ENCODE results near the gene PI4KA.

Gene PI4KA

DNA sequence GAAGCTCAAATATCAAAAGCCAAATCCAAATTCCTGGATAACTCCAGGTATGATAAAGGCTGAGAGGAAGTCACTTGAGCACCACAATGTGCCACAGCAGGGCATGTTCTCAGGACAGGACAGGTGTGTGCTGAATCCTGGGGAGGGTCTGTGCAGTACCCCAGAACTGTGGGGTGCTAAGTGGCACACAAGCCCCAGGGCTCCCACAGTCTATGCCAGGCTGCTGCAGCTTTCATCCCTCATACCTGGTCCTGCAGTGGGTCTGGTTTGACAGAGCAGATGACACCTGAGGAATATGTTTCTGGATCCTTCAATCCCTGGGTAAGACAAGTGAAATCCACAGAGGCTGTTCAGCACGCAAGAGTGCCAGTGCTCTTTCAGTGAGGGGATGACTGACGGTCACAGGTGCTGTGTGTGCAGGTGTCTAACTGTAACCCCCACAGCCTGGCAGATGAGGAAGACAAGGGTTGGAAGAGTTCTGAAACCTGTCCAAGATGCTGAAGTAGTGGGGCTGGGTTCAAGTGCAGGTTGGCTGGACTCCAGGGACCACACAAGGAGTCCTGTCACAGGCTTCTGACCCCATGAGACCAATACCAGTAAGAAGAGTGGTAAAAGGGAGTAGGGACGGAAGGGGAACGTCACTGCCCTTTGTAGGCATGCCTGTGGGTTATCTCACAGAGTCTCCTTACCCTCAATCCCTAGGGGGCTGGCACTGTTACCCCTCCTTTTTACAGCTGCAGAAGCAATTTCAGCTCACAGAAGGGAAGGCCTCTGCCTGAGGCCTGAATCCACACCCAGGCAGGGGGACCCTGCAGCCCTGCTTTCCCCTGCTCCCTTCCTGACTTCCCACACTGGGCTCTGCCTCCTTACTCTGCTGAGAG lies 70.6 kb downstream of the PI4KA start:
- H3K27me3 Mint-ChIP-seq (ENCODE audit: low read depth), result no peaks in the 10 kb centered on the region
- no peaks in the 10 kb centered on the region for H3K9me3 Mint-ChIP-seq
- peaks cover 17% of the 10 kb centered on the region for H3K36me3 Mint-ChIP-seq (ENCODE audit: low read depth)
- H3K27ac Mint-ChIP-seq, result no peak overlapping the region
- H3K4me3 Mint-ChIP-seq, result no peak overlapping the region
- peaks cover 2% of the 10 kb centered on the region for H3K4me1 Mint-ChIP-seq (ENCODE audit: low read depth)

DNA sequence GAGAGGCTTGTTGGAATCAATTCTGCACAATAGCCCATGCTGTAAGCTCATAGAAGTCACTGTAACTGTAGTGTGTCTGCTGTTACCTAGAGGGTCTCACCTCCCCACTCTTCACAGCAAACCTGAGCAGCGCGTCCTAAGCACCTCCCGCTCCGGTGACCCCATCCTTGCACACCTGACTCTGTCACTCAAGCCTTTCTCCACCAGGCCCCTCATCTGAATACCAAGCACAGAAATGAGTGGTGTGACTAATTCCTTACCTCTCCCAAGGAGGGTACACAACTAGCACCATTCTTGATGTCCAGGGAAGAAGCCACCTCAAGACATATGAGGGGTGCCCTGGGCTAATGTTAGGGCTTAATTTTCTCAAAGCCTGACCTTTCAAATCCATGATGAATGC lies 71.4 kb downstream of the PI4KA start:
- Mint-ChIP-seq H3K36me3 (ENCODE audit: low read depth) (peaks cover 11% of the 10 kb centered on the region), H3K9me3 (no peaks in the 10 kb centered on the region), H3K4me1 (ENCODE audit: low read depth) (peaks cover under 1% of the 10 kb centered on the region), H3K4me3 (no peak overlapping the region), H3K27me3 (ENCODE audit: low read depth) (no peaks in the 10 kb centered on the region), H3K27ac (no peak overlapping the region)

DNA sequence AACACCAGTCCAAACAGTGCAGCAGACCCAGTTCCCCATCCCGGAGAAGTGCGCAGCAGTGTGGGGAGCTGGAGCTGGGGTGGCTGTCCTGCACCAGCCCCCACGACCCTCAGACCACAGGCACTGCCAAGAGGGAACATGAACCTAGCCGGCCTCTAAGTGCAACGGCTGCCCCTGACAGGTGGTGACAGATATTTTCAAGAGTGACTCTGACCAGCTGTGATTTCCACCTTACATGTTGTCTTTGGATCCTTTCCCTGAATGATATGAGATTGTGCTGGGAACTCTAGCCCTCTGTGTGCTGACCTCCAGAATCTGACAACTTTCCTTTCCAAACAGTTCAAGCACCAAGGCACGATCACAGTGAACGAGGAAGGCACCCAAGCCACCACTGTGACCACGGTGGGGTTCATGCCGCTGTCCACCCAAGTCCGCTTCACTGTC lies 72.1 kb downstream of the PI4KA start:
- Mint-ChIP-seq H3K27ac (no peak overlapping the region), H3K36me3 (ENCODE audit: low read depth) (peaks cover 10% of the 10 kb centered on the region), H3K27me3 (ENCODE audit: low read depth) (no peaks in the 10 kb centered on the region), H3K9me3 (no peaks in the 10 kb centered on the region), H3K4me1 (ENCODE audit: low read depth) (peaks cover 2% of the 10 kb centered on the region), H3K4me3 (no peak overlapping the region)

DNA sequence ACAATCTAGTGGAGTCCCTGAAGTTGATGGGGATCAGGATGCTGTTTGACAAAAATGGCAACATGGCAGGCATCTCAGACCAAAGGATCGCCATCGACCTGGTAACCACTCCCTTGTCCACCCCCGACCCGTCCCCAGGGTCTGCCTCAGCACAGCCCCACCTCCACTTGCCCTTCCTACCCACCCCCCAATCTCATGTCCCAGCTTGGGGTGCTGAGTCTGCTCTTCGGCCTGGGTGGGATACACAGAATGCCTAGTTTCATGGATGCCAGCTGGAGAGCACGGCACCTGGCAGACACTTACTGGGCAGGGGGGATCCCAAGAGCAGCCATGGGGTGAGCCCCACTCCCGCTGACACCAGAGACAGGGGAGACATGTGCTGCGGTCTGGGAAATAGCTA lies 72.6 kb downstream of the PI4KA start:
- Mint-ChIP-seq H3K4me1 (ENCODE audit: low read depth) (peaks cover 3% of the 10 kb centered on the region), H3K27me3 (ENCODE audit: low read depth) (no peaks in the 10 kb centered on the region), H3K36me3 (ENCODE audit: low read depth) (peaks cover 6% of the 10 kb centered on the region), H3K9me3 (no peaks in the 10 kb centered on the region), H3K4me3 (no peak overlapping the region), H3K27ac (no peak overlapping the region)

DNA sequence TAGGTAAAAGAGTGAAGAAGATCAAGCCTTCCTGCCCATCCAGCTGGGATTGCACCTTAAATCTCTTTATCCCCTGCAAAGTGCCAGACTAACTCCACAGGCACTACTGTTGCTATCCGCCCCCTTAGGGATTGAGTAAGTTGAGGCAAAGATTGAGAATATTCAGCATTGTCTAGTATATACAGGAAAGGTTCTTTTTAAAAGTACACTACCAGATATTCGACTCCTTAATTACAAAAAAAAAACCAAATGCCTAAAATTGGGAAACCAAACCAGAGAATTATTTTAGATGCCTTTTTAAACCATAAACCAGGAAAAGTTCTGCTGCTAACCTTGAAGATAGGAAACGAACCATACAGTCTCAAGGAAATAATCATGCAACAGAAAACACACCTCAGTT lies 73.2 kb downstream of the PI4KA start:
- H3K4me1 Mint-ChIP-seq (ENCODE audit: low read depth), result peaks cover 3% of the 10 kb centered on the region
- peaks cover 4% of the 10 kb centered on the region for H3K36me3 Mint-ChIP-seq (ENCODE audit: low read depth)
- H3K4me3 Mint-ChIP-seq, result no peak overlapping the region
- no peaks in the 10 kb centered on the region for H3K9me3 Mint-ChIP-seq
- H3K27me3 Mint-ChIP-seq (ENCODE audit: low read depth), result no peaks in the 10 kb centered on the region
- H3K27ac Mint-ChIP-seq, result no peak overlapping the region

DNA sequence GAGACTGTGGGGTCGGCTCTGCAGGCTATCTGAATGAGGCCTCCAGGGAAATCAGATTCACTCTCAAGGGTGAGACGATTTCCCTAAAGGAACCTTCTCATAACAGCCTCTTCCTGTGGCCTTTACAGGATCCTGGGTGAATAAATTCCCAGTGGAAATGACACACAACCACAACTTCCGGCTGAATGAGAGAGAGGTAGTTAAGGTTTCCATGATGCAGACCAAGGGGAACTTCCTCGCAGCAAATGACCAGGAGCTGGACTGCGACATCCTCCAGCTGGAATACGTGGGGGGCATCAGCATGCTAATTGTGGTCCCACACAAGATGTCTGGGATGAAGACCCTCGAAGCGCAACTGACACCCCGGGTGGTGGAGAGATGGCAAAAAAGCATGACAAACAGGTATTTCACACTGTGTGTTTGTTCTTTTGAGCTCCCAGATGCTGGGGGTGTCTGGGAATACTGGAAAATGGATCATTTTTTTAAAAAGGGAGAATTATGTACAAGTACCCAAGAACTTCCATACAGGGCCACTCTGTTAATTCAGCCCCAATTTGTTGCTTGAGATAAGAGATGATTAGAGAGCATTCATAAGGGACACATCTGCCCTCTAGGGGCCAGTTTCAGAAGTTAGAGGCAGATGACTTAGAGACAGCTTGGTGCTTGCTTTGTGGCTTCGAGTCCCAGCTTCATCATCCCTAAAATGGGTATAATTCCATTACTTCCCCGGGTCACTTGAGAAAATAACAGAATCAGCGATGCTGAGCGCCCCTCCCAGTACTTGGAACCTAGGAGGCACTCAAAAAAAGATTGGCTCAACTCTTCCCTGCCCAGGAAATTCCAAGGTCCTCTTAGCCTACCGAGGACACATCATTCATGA lies 74.5 kb downstream of the PI4KA start:
- H3K4me3 Mint-ChIP-seq, result no peak overlapping the region

DNA sequence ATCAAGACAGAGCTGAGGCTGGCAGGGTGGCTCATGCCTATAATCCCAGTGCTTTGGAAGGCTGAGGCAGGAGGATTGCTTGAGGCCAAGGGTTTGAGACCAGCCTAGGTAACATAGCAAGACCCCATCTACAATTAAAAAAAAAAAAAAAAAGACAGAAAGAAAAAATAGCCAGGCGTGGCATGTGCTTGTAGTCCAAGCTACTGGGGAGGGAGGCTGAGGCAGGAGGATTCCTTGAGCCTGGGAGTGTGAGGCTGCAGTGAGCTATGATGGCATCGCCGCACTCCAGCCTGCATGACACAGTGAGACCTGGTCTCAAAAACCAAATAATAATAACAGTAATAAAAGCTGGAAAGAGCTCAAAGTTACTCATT lies 75.3 kb downstream of the PI4KA start:
- Mint-ChIP-seq H3K27ac (no peak overlapping the region), H3K9me3 (no peaks in the 10 kb centered on the region), H3K4me1 (ENCODE audit: low read depth) (peaks cover 7% of the 10 kb centered on the region), H3K4me3 (no peak overlapping the region), H3K27me3 (ENCODE audit: low read depth) (no peaks in the 10 kb centered on the region), H3K36me3 (ENCODE audit: low read depth) (peaks cover 13% of the 10 kb centered on the region)

More for the DNA sequence above, 74.5 kb downstream of the PI4KA start:
- Mint-ChIP-seq H3K36me3 (ENCODE audit: low read depth) (peaks cover 12% of the 10 kb centered on the region), H3K9me3 (no peaks in the 10 kb centered on the region), H3K4me1 (ENCODE audit: low read depth) (peaks cover 7% of the 10 kb centered on the region), H3K27me3 (ENCODE audit: low read depth) (no peaks in the 10 kb centered on the region), H3K27ac (no peak overlapping the region)

DNA sequence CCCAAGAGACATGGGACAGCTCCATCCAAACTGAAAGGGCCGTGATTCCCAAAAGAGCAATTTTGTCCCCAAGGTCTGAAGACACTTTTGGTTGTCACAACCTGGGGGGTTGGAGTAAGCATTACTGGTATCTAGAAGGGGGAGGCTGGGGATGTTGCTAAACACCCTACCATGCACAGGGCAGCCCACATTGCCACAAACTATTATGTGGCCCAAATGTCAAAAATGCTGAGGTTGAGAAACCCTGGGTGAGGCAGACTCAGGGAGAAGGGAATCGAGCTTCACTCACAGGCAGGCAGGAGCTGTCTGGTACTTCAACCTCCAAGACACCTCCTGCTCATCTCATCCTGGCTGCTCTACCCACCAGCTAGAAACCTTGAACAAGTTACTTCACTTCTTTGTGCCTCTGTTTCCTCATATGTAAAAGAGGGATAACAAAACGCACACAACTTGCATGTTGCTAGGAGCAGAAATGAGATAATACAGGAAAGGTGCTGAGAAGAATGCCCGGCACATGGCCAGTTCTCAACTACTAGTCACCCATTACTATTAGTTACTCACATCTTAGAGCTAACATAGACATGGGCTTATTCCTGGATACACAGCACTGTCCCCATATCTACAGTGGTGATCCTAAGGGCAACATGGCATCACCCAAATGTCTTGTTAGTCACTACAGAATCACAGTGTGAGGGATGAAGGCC lies 75.9 kb downstream of the PI4KA start:
- H3K27ac Mint-ChIP-seq, result no peak overlapping the region

DNA sequence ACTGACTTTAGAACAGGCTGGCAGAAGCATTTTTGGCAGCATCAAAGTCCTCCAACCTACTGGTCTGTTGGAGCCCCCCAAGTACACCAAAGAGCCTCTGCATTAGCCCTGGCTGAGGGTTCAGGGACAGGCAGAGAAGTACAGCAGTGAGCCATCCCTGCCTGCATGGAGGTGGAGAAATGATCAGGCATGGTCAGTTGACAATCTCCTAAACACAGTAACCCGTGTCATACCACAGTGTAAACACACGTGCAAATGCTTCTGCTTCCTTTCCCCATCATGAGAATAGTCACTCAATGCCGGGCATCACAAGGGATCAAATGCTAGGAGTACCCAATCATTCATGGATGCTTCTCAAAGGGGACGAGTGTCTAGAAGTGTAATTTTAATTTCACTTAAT lies 76.5 kb downstream of the PI4KA start:
- Mint-ChIP-seq H3K4me1 (ENCODE audit: low read depth) (peaks cover 7% of the 10 kb centered on the region), H3K27ac (no peak overlapping the region), H3K4me3 (no peak overlapping the region), H3K9me3 (no peaks in the 10 kb centered on the region), H3K36me3 (ENCODE audit: low read depth) (peaks cover 11% of the 10 kb centered on the region), H3K27me3 (ENCODE audit: low read depth) (no peaks in the 10 kb centered on the region)

More for the DNA sequence above, 75.9 kb downstream of the PI4KA start:
- no peaks in the 10 kb centered on the region for H3K27me3 Mint-ChIP-seq (ENCODE audit: low read depth)
- peaks cover 7% of the 10 kb centered on the region for H3K4me1 Mint-ChIP-seq (ENCODE audit: low read depth)
- peaks cover 13% of the 10 kb centered on the region for H3K36me3 Mint-ChIP-seq (ENCODE audit: low read depth)
- no peaks in the 10 kb centered on the region for H3K9me3 Mint-ChIP-seq
- no peak overlapping the region for H3K4me3 Mint-ChIP-seq

DNA sequence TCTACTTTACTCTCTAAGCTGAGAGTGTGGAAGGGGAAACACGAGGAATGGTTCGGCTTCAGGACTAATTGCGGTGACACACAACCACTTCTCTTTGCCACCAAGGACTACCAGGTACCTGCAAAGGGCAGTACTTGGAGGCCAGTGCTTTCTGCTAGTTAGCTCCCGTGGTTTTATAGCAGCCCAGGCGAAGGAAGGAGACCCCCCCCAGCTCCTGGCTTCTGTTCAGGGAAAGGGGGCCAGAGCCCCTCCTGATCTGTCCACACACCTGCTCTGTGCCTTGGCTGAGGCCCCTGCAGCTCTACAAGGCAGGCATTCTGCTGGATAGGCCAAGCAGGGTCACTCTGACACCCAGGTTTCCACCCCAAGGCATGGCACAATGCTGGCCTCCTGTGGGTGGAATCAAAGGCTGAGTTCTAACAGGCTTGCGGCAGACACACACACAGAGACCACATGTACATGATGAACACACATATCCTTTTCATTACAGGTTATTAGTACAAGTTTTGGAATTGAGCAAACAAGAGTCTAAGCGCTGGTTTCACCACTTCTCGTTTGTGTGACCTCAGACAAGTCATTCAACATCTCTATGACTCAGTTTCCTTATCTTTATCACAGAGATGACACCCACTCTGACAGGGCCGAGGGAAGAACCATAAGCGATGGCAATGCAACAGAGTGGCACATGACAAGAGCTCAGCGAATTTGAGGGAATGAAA lies 77.2 kb downstream of the PI4KA start:
- Mint-ChIP-seq H3K27ac (no peak overlapping the region), H3K27me3 (ENCODE audit: low read depth) (no peaks in the 10 kb centered on the region), H3K4me1 (ENCODE audit: low read depth) (peaks cover 7% of the 10 kb centered on the region), H3K9me3 (no peaks in the 10 kb centered on the region), H3K4me3 (no peak overlapping the region), H3K36me3 (ENCODE audit: low read depth) (peaks cover 11% of the 10 kb centered on the region)

DNA sequence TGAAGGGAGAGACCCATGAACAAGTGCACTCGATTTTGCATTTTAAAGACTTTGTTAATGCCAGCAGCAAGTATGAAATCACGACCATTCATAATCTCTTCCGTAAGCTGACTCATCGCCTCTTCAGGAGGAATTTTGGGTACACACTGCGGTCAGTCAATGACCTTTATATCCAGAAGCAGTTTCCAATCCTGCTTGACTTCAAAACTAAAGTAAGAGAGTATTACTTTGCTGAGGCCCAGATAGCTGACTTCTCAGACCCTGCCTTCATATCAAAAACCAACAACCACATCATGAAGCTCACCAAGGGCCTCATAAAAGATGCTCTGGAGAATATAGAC lies 78.8 kb downstream of the PI4KA start:
- Mint-ChIP-seq H3K27ac (no peak overlapping the region), H3K4me3 (no peak overlapping the region), H3K4me1 (ENCODE audit: low read depth) (peaks cover 7% of the 10 kb centered on the region), H3K9me3 (no peaks in the 10 kb centered on the region), H3K27me3 (ENCODE audit: low read depth) (no peaks in the 10 kb centered on the region), H3K36me3 (ENCODE audit: low read depth) (peaks cover 11% of the 10 kb centered on the region)

DNA sequence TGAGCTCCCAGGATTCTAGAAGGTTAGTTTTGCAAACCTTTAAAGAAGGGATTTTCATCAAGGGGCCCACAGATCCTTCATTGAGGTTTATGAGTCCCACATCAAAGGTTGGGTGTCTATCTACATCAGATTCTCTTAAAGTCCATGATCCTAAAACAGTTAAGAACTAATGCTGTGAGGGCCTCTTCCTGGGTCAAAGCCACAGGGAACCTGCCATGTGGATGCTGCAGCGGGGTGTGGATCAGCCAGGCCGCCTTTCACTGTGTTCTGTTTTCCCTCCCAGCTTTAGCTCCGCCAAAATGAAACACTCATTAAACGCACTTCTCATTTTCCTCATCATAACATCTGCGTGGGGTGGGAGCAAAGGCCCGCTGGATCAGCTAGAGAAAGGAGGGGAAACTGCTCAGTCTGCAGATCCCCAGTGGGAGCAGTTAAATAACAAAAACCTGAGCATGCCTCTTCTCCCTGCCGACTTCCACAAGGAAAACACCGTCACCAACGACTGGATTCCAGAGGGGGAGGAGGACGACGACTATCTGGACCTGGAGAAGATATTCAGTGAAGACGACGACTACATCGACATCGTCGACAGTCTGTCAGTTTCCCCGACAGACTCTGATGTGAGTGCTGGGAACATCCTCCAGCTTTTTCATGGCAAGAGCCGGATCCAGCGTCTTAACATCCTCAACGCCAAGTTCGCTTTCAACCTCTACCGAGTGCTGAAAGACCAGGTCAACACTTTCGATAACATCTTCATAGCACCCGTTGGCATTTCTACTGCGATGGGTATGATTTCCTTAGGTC lies 79.4 kb downstream of the PI4KA start:
- H3K4me1 Mint-ChIP-seq (ENCODE audit: low read depth), result peaks cover 7% of the 10 kb centered on the region
- no peak overlapping the region for H3K27ac Mint-ChIP-seq
- H3K36me3 Mint-ChIP-seq (ENCODE audit: low read depth), result peaks cover 8% of the 10 kb centered on the region
- H3K9me3 Mint-ChIP-seq, result no peaks in the 10 kb centered on the region
- no peak overlapping the region for H3K4me3 Mint-ChIP-seq
- no peaks in the 10 kb centered on the region for H3K27me3 Mint-ChIP-seq (ENCODE audit: low read depth)

DNA sequence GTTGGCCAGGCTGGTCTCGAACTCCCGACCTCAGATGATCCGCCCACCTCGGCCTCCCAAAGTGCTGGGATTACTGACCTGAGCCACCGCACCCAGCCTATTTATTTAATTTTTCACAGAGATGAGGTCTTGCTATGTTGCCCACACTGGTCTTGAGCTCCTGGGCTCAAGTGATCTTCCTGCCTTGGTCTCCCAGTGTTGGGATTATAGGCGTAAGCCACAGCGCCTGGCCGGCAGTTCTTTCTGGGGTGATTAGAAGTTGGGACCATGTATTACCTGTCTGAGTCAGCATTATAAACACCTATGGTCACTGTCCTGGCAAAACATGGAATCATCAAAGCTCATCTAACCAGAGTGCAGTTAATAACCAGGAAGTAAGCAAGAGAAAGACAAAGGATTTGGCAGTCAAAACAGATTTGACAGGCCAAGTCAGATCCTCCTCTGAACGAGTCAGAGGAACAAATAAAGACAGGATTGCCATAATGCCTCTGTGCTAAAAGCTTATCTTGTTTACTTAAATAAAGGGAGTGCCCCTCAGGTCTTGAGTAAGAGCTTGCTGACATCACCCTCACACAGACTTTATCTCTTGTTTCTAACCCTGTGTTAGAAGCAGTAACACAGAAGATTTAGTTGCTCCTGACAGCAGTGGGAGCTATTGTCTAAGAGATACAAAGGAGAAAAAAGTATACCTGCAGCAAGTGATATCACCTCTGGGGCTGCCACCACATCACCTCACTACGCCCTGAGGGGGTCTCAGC lies 81.0 kb downstream of the PI4KA start:
- H3K9me3 Mint-ChIP-seq, result no peaks in the 10 kb centered on the region
- H3K27ac Mint-ChIP-seq, result no peak overlapping the region
- no peaks in the 10 kb centered on the region for H3K27me3 Mint-ChIP-seq (ENCODE audit: low read depth)
- no peak overlapping the region for H3K4me3 Mint-ChIP-seq
- H3K4me1 Mint-ChIP-seq (ENCODE audit: low read depth), result peaks cover 7% of the 10 kb centered on the region
- H3K36me3 Mint-ChIP-seq (ENCODE audit: low read depth), result peaks cover 8% of the 10 kb centered on the region

All from T-helper 1 cell treated with Interleukin-12 subunit alpha and Interleukin-12 subunit beta and Interleukin-4 antibody, amounts not matched to agents 30 μg/mL and 1 μg/mL, for 36 hours (primary cell).